GM23338 (cell line): Measurements from ENCODE around the gene DNAL1. TPM values are rescaled to one million over a fixed set of nuclear protein-coding genes. Genes with fewer than 3 reads are reported as not detected.

Source experiments
- ATAC-seq: fragments of 200-7000 bp; cut with Tn5 transposase; 3 replicates; pipeline ENCODE4 v1.9.1; 2020
- DNase-seq: peaks from one replicate; pipeline ENCODE4 v3.0.0-alpha.2; 2015; ENCODE audit warnings: low spot score
- H2AFZ ChIP-seq: fragments of 200-600 bp; sonication (generic); 2 replicates; pipeline ENCODE4 v1.8.0; 2016; ENCODE audit warnings: antibody characterized with exemption, mild to moderate bottlenecking, moderate library complexity
- H3F3A ChIP-seq: fragments of 200-600 bp; sonication (generic); replicated peaks from 2 replicates; pipeline ENCODE4 v1.8.0; 2017; ENCODE audit warnings: antibody characterized with exemption, mixed run types, low read depth
- H3K27ac ChIP-seq: fragments of 200-600 bp; sonication (generic); 2 replicates; pipeline ENCODE4 v1.6.1; 2016; ENCODE audit warnings: low read depth
- H3K27me3 ChIP-seq: fragments of 200-600 bp; sonication (generic); 2 replicates; pipeline ENCODE4 v1.8.0; 2016; ENCODE audit warnings: mild to moderate bottlenecking, mixed run types, moderate library complexity; ENCODE audit not compliant: insufficient read depth
- H3K36me3 ChIP-seq: fragments of 200-600 bp; sonication (generic); 2 replicates; pipeline ENCODE4 v1.8.0; 2016; ENCODE audit warnings: mild to moderate bottlenecking; ENCODE audit not compliant: insufficient read depth
- H3K4me1 ChIP-seq: fragments of 200-600 bp; sonication (generic); 2 replicates; pipeline ENCODE4 v1.8.0; 2016; ENCODE audit warnings: mild to moderate bottlenecking, moderate library complexity; ENCODE audit not compliant: insufficient read depth
- H3K4me2 ChIP-seq: fragments of 200-600 bp; sonication (generic); 2 replicates; pipeline ENCODE4 v1.7.1; 2017; ENCODE audit warnings: mixed run types
- H3K4me3 ChIP-seq: fragments of 200-600 bp; sonication (generic); 2 replicates; pipeline ENCODE4 v1.6.1; 2016; ENCODE audit warnings: mixed run types
- H3K79me2 ChIP-seq: fragments of 200-600 bp; sonication (generic); replicated peaks from 2 replicates; pipeline ENCODE4 v1.8.0; 2017; ENCODE audit warnings: mild to moderate bottlenecking; ENCODE audit not compliant: insufficient read depth
- H3K9me2 ChIP-seq: fragments of 200-600 bp; sonication (generic); 2 replicates; pipeline ENCODE4 v1.8.0; 2017; ENCODE audit not compliant: insufficient read depth
- H4K20me1 ChIP-seq: fragments of 200-600 bp; sonication (generic); replicated peaks from 2 replicates; pipeline ENCODE4 v1.8.0; 2017; ENCODE audit warnings: mild to moderate bottlenecking; ENCODE audit not compliant: insufficient read depth
- H3K27ac Mint-ChIP-seq: 2 replicates; pipeline ENCODE4 v1.8.0; 2020; ENCODE audit warnings: inconsistent platforms, mild to moderate bottlenecking, moderate library complexity, mixed read lengths
- H3K27me3 Mint-ChIP-seq: 3 replicates; pipeline ENCODE4 v1.8.0; 2022; ENCODE audit warnings: low read depth, mild to moderate bottlenecking, moderate library complexity, mixed read lengths, inconsistent platforms; ENCODE audit not compliant: insufficient read depth, poor library complexity
- H3K36me3 Mint-ChIP-seq: 3 replicates; pipeline ENCODE4 v1.8.0; 2021; ENCODE audit warnings: low read depth, mild to moderate bottlenecking, inconsistent platforms, moderate library complexity, mixed read lengths
- H3K4me1 Mint-ChIP-seq: 3 replicates; pipeline ENCODE4 v1.8.0; 2020; ENCODE audit warnings: mild to moderate bottlenecking, inconsistent platforms, mixed read lengths
- H3K4me3 Mint-ChIP-seq: 3 replicates; pipeline ENCODE4 v1.8.0; 2021; ENCODE audit warnings: moderate library complexity, mild to moderate bottlenecking, inconsistent platforms, mixed read lengths
- H3K9me3 Mint-ChIP-seq: 3 replicates; pipeline ENCODE4 v1.8.0; 2020; ENCODE audit warnings: moderate library complexity, mild to moderate bottlenecking, inconsistent platforms, mixed read lengths
- CREB1 ChIP-seq: fragments of 250-450 bp; sonication (Bioruptor Pico); IDR thresholded peaks from 2 replicates; pipeline ENCODE4 v1.5.0; 2020; ENCODE audit warnings: low read depth, mild to moderate bottlenecking, moderate library complexity
- EZH2 ChIP-seq: fragments of 200-600 bp; sonication (generic); IDR thresholded peaks from one replicate; pipeline ENCODE4 v1.8.0; 2017; ENCODE audit warnings: antibody characterized with exemption, mild to moderate bottlenecking, low read depth; ENCODE audit not compliant: unreplicated experiment
- EZH2phosphoT487 ChIP-seq: fragments of 200-600 bp; sonication (generic); IDR thresholded peaks from one replicate; pipeline ENCODE4 v1.8.1; 2018; ENCODE audit warnings: antibody characterized with exemption; ENCODE audit not compliant: unreplicated experiment
- JUNB ChIP-seq: IDR thresholded peaks from one replicate; pipeline ENCODE4 v1.6.1; 2016; ENCODE audit warnings: antibody characterized with exemption; ENCODE audit not compliant: unreplicated experiment
- NANOG ChIP-seq: IDR thresholded peaks from 2 replicates; pipeline ENCODE4 v1.6.1; 2016; ENCODE audit warnings: antibody characterized with exemption, borderline replicate concordance
- POLR2AphosphoS5 ChIP-seq: IDR thresholded peaks from 2 replicates; pipeline ENCODE4 v1.6.1; 2016; ENCODE audit warnings: antibody characterized with exemption, low read depth
- STAT1 ChIP-seq: IDR thresholded peaks from one replicate; pipeline ENCODE4 v1.6.1; 2016; ENCODE audit warnings: antibody characterized with exemption; ENCODE audit not compliant: unreplicated experiment
- ZNF331 ChIP-seq: fragments of 250-450 bp; sonication (Bioruptor Pico); IDR thresholded peaks from 2 replicates; pipeline ENCODE4 v1.5.0; 2020; ENCODE audit warnings: low read depth, mild to moderate bottlenecking, moderate library complexity
- polyA plus RNA-seq: library from polyadenylated mRNA; unstranded; fragments of >200 nt; fragmentation: Nextera tagmentation; extraction: Ambion mirVana; gene quantifications from 2 replicates; pipeline ENCODE4 v1.2.1, GENCODE V29; 2016
- total RNA-seq: library from RNA; depleted of rRNA; stranded (reverse); fragments of >200 nt; shearing (Covaris generic); gene quantifications from 2 replicates; pipeline ENCODE4 v1.2.3, GENCODE V29; 2014
- TF ChIP-seq, protein P1 (sequence below): IDR thresholded peaks from 2 replicates; pipeline ENCODE4 v1.6.1; 2016; ENCODE audit warnings: antibody characterized with exemption
- TF ChIP-seq, protein P2 (sequence below): IDR thresholded peaks from one replicate; pipeline ENCODE4 v1.6.1; 2018; ENCODE audit warnings: antibody characterized with exemption; ENCODE audit not compliant: unreplicated experiment
- TF ChIP-seq, protein P3 (sequence below): fragments of 250-450 bp; sonication (Bioruptor Pico); IDR thresholded peaks from 2 replicates; pipeline ENCODE4 v1.5.0; 2020; ENCODE audit warnings: mild to moderate bottlenecking, moderate library complexity

Gene DNAL1
- total and polyA plus RNA-seq, 2 experiments from 2014 or later: 7.6 to 29.3 TPM

DNA sequence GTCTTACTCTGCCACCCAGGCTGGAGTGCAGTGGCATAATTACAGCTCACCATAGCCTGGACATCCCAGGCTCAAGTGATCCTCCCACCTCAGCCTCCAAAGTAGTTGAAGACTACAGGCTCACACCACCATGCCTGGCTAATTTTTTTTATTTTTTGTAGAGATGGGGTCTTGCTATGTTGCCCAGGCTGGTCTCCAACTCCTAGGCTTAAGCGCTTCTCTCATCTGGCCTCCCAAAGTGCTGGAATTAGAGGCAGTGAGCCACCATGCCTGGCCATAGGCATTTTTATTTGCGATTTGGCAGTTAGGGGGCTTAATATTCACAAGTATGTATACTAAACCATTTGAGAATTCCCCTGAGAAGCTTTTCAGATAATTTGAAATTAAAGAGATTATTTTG is 50.3 kb downstream of the DNAL1 start (continued):
- TF ChIP-seq, protein P1, sequence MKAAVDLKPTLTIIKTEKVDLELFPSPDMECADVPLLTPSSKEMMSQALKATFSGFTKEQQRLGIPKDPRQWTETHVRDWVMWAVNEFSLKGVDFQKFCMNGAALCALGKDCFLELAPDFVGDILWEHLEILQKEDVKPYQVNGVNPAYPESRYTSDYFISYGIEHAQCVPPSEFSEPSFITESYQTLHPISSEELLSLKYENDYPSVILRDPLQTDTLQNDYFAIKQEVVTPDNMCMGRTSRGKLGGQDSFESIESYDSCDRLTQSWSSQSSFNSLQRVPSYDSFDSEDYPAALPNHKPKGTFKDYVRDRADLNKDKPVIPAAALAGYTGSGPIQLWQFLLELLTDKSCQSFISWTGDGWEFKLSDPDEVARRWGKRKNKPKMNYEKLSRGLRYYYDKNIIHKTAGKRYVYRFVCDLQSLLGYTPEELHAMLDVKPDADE: no peak
- no peak for TF ChIP-seq JUNB

DNA sequence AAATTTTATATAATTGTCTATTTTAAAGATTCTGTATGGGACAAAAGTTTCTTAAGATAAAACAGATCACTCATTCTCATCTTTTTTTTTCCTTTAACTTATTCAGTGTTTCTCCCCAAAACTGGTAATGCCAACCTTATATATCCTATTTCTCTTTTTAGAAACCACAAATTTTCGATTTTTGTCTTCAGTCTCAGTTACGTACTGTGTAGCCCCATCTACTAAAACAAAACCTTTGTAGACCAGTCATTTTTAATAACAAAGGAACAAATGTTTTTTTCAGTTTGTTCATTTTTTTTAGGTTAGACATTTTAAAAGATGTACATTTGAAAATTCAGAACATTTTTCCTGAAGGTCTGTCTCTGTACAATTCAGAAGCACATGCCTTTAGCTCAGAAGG is 51.2 kb downstream of the DNAL1 start:
- H3K4me2 ChIP-seq: no peak overlapping the region
- TF ChIP-seq POLR2AphosphoS5 (no peak), EZH2 (no peak), STAT1 (no peak), NANOG (no peak), JUNB (no peak), ZNF331 (CRISPR knock-in tag) (no peak), CREB1 (no peak), EZH2phosphoT487 (no peak)
- TF ChIP-seq, protein P2, sequence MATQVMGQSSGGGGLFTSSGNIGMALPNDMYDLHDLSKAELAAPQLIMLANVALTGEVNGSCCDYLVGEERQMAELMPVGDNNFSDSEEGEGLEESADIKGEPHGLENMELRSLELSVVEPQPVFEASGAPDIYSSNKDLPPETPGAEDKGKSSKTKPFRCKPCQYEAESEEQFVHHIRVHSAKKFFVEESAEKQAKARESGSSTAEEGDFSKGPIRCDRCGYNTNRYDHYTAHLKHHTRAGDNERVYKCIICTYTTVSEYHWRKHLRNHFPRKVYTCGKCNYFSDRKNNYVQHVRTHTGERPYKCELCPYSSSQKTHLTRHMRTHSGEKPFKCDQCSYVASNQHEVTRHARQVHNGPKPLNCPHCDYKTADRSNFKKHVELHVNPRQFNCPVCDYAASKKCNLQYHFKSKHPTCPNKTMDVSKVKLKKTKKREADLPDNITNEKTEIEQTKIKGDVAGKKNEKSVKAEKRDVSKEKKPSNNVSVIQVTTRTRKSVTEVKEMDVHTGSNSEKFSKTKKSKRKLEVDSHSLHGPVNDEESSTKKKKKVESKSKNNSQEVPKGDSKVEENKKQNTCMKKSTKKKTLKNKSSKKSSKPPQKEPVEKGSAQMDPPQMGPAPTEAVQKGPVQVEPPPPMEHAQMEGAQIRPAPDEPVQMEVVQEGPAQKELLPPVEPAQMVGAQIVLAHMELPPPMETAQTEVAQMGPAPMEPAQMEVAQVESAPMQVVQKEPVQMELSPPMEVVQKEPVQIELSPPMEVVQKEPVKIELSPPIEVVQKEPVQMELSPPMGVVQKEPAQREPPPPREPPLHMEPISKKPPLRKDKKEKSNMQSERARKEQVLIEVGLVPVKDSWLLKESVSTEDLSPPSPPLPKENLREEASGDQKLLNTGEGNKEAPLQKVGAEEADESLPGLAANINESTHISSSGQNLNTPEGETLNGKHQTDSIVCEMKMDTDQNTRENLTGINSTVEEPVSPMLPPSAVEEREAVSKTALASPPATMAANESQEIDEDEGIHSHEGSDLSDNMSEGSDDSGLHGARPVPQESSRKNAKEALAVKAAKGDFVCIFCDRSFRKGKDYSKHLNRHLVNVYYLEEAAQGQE: no peak
- TF ChIP-seq, protein P3, sequence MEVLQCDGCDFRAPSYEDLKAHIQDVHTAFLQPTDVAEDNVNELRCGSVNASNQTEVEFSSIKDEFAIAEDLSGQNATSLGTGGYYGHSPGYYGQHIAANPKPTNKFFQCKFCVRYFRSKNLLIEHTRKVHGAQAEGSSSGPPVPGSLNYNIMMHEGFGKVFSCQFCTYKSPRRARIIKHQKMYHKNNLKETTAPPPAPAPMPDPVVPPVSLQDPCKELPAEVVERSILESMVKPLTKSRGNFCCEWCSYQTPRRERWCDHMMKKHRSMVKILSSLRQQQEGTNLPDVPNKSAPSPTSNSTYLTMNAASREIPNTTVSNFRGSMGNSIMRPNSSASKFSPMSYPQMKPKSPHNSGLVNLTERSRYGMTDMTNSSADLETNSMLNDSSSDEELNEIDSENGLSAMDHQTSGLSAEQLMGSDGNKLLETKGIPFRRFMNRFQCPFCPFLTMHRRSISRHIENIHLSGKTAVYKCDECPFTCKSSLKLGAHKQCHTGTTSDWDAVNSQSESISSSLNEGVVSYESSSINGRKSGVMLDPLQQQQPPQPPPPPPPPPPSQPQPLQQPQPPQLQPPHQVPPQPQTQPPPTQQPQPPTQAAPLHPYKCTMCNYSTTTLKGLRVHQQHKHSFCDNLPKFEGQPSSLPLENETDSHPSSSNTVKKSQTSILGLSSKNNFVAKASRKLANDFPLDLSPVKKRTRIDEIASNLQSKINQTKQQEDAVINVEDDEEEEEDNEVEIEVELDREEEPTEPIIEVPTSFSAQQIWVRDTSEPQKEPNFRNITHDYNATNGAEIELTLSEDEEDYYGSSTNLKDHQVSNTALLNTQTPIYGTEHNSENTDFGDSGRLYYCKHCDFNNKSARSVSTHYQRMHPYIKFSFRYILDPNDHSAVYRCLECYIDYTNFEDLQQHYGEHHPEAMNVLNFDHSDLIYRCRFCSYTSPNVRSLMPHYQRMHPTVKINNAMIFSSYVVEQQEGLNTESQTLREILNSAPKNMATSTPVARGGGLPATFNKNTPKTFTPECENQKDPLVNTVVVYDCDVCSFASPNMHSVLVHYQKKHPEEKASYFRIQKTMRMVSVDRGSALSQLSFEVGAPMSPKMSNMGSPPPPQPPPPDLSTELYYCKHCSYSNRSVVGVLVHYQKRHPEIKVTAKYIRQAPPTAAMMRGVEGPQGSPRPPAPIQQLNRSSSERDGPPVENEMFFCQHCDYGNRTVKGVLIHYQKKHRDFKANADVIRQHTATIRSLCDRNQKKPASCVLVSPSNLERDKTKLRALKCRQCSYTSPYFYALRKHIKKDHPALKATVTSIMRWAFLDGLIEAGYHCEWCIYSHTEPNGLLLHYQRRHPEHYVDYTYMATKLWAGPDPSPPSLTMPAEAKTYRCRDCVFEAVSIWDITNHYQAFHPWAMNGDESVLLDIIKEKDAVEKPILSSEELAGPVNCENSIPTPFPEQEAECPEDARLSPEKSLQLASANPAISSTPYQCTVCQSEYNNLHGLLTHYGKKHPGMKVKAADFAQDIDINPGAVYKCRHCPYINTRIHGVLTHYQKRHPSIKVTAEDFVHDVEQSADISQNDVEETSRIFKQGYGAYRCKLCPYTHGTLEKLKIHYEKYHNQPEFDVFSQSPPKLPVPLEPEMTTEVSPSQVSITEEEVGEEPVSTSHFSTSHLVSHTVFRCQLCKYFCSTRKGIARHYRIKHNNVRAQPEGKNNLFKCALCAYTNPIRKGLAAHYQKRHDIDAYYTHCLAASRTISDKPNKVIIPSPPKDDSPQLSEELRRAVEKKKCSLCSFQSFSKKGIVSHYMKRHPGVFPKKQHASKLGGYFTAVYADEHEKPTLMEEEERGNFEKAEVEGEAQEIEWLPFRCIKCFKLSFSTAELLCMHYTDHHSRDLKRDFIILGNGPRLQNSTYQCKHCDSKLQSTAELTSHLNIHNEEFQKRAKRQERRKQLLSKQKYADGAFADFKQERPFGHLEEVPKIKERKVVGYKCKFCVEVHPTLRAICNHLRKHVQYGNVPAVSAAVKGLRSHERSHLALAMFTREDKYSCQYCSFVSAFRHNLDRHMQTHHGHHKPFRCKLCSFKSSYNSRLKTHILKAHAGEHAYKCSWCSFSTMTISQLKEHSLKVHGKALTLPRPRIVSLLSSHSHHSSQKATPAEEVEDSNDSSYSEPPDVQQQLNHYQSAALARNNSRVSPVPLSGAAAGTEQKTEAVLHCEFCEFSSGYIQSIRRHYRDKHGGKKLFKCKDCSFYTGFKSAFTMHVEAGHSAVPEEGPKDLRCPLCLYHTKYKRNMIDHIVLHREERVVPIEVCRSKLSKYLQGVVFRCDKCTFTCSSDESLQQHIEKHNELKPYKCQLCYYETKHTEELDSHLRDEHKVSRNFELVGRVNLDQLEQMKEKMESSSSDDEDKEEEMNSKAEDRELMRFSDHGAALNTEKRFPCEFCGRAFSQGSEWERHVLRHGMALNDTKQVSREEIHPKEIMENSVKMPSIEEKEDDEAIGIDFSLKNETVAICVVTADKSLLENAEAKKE (CRISPR knock-in tag): no peak
- TF ChIP-seq, protein P1: no peak
- H3F3A ChIP-seq: no peaks in the 10 kb centered on the region
- no peak overlapping the region for H3K4me3 ChIP-seq
- H3K79me2 ChIP-seq: no peaks in the 10 kb centered on the region
- H3K27ac ChIP-seq: no peak overlapping the region
- Mint-ChIP-seq H3K4me3 (no peak overlapping the region), H3K27ac (no peak overlapping the region), H3K4me1 (no peaks in the 10 kb centered on the region), H3K27me3 (peaks cover 3% of the 10 kb centered on the region), H3K9me3 (no peaks in the 10 kb centered on the region), H3K36me3 (no peaks in the 10 kb centered on the region; the same call in 2 of the 3 replicates)
- H3K9me2 ChIP-seq: no peaks in the 10 kb centered on the region
- H4K20me1 ChIP-seq: no peaks in the 10 kb centered on the region; the same call in 1 of the 2 replicates
- H3K4me1 ChIP-seq: no peaks in the 10 kb centered on the region
- no peaks in the 10 kb centered on the region for H3K36me3 ChIP-seq
- DNase-seq (no peak), ATAC-seq (no peak)
- H3K27me3 ChIP-seq: no peaks in the 10 kb centered on the region
- H2AFZ ChIP-seq: no peak overlapping the region
